Measurements from ENCODE around the gene USP25.
A peak's percentile ranks its signal among the peaks of the same experiment; 100 is the strongest.

Gene USP25

GRCh38 chr21:15729674-15730483 is at the start of gene USP25:
Gene USP25, plus strand, starts transcription at chr21:15729982. Its CDS starts 412 bp downstream, at chr21:15730394.
- peak; percentile 59 for DNase-seq (ENCODE audit: low read depth)

GRCh38 chr21:15682186-15682895 is 47.4 kb upstream of the USP25 start:
- no peak for DNase-seq (ENCODE audit: low read depth)

- no peak for DNase-seq (ENCODE audit: low read depth)
Measured at GRCh38 chr21:15682977-15683376, 46.8 kb upstream of the USP25 start.

GRCh38 chr21:15686506-15686905 is 43.3 kb upstream of the USP25 start:
- no peak for DNase-seq (ENCODE audit: low read depth)

- no peak for DNase-seq (ENCODE audit: low read depth)
Measured at GRCh38 chr21:15687208-15687607, 42.6 kb upstream of the USP25 start.

- DNase-seq (ENCODE audit: low read depth): no peak
Measured at GRCh38 chr21:15688016-15688415, 41.8 kb upstream of the USP25 start.

- no peak for DNase-seq (ENCODE audit: low read depth)
Measured at GRCh38 chr21:15688809-15689208, 41.0 kb upstream of the USP25 start.

GRCh38 chr21:15692711-15693110 is 37.1 kb upstream of the USP25 start:
- no peak for DNase-seq (ENCODE audit: low read depth)

GRCh38 chr21:15695241-15695640 is 34.5 kb upstream of the USP25 start:
- DNase-seq (ENCODE audit: low read depth): no peak

- no peak for DNase-seq (ENCODE audit: low read depth)
Measured at GRCh38 chr21:15701830-15702229, 28.0 kb upstream of the USP25 start.

GRCh38 chr21:15703932-15704331 is 25.9 kb upstream of the USP25 start:
- no peak for DNase-seq (ENCODE audit: low read depth)

GRCh38 chr21:15706696-15707095 is 23.1 kb upstream of the USP25 start:
- no peak for DNase-seq (ENCODE audit: low read depth)

GRCh38 chr21:15713412-15713811 is 16.4 kb upstream of the USP25 start:
- no peak for DNase-seq (ENCODE audit: low read depth)

- no peak for DNase-seq (ENCODE audit: low read depth)
Measured at GRCh38 chr21:15718711-15719110, 11.1 kb upstream of the USP25 start.

- no peak for DNase-seq (ENCODE audit: low read depth)
Measured at GRCh38 chr21:15719976-15720375, 9.8 kb upstream of the USP25 start.

GRCh38 chr21:15722591-15723324 is 7.0 kb upstream of the USP25 start:
- no peak for DNase-seq (ENCODE audit: low read depth)

- DNase-seq (ENCODE audit: low read depth): no peak
Measured at GRCh38 chr21:15725949-15726348, 3.8 kb upstream of the USP25 start.

GRCh38 chr21:15728046-15728445 is 1.7 kb upstream of the USP25 start:
- no peak for DNase-seq (ENCODE audit: low read depth)

GRCh38 chr21:15729346-15729673 is 472 bp upstream of the USP25 start:
- no peak for DNase-seq (ENCODE audit: low read depth)

GRCh38 chr21:15730484-15731242 is 881 bp downstream of the USP25 start:
- DNase-seq (ENCODE audit: low read depth): no peak

GRCh38 chr21:15731243-15731613 is 1.4 kb downstream of the USP25 start:
- no peak for DNase-seq (ENCODE audit: low read depth)

- DNase-seq (ENCODE audit: low read depth): no peak
Measured at GRCh38 chr21:15732290-15732995, 2.7 kb downstream of the USP25 start.
